K562 (cell line): Measurements from ENCODE around the gene TLL1. TPM values are rescaled to one million over a fixed set of nuclear protein-coding genes. Genes with fewer than 3 reads are reported as not detected.

Source experiments
- ATAC-seq: fragments of 200-7000 bp; cut with Tn5 transposase; 3 replicates; pipeline ENCODE4 v1.9.1; 2020; ENCODE audit warnings: moderate library complexity
- BruUV-seq: library from RNA; stranded (reverse); fragments of 400-500 nt; replicated peaks from 2 replicates; lab custom pipeline; 2021; lab: Mats Ljungman, UMichigan
- CTCF ChIA-PET: fragments of 300-600 bp; formaldehyde crosslinking; extraction: SDS; loops from one replicate; lab custom pipeline; 2021; ENCODE audit warnings: low intra/inter-chr PET ratio; lab: Yijun Ruan, JAX
- POLR2A ChIA-PET: fragments of 300-600, 350-650 bp; sonication (Branson Sonifier 250); formaldehyde crosslinking; extraction: SDS; loops from one replicate; lab custom pipeline; 2021; ENCODE audit warnings: antibody characterized with exemption, inconsistent platforms; lab: Yijun Ruan, JAX
- DNase-seq, 4 experiments: peaks; one replicate each; pipeline versions ENCODE4 v3.0.0 to v3.0.0-alpha.2; 2011 to 2018; ENCODE audit warnings: low spot score in 3 of 4, mixed read lengths in 3 of 4; ENCODE audit errors: extremely low read depth in 1 of 4
- FAIRE-seq: peaks from 2 replicates; lab custom pipeline; 2011; peaks lifted over from hg19 to GRCh38; lab: Jason Lieb, UNC
- H2AFZ ChIP-seq: 2 replicates; pipeline ENCODE4 v1.6.0; 2011; ENCODE audit warnings: low read depth, low read length, control low read depth, inconsistent platforms
- H3K27ac ChIP-seq: fragments of 200-600 bp; 3 replicates; pipeline ENCODE4 v1.8.0; 2011; ENCODE audit warnings: low read depth, mild to moderate bottlenecking, control low read depth, inconsistent platforms, low read length, moderate library complexity, mixed read lengths; ENCODE audit errors: extremely low read depth
- H3K27me3 ChIP-seq, 2 experiments: fragments of 300-600 bp in 1 of 2; 2 replicates in 1 of 2; 3 replicates in 1 of 2; pipeline versions ENCODE4 v1.6.0 to v1.8.0; 2011; ENCODE audit warnings: inconsistent platforms in 2 of 2, low read length in 2 of 2, mild to moderate bottlenecking in 1 of 2, mixed read lengths in 1 of 2, moderate library complexity in 1 of 2; ENCODE audit not compliant: control insufficient read depth in 2 of 2, insufficient read depth in 2 of 2
- H3K36me3 ChIP-seq: fragments of 300-600 bp; 3 replicates; pipeline ENCODE4 v1.8.0; 2011; ENCODE audit warnings: mild to moderate bottlenecking, low read length, inconsistent platforms; ENCODE audit not compliant: control insufficient read depth, insufficient read depth
- H3K4me1 ChIP-seq, 2 experiments: fragments of 200-600 bp in 1 of 2; replicated peaks in 1 of 2; 2 replicates in 1 of 2; 3 replicates in 1 of 2; pipeline versions ENCODE4 v1.5.1 to v1.8.0; 2011; ENCODE audit warnings: inconsistent platforms in 2 of 2, low read length in 2 of 2, mild to moderate bottlenecking in 1 of 2, mixed read lengths in 1 of 2, moderate library complexity in 1 of 2; ENCODE audit not compliant: control insufficient read depth in 2 of 2, insufficient read depth in 2 of 2
- H3K4me2 ChIP-seq: 2 replicates; pipeline ENCODE4 v1.6.1; 2011; ENCODE audit warnings: low read length, control low read depth, inconsistent platforms, mixed read lengths; ENCODE audit not compliant: insufficient read depth
- H3K4me3 ChIP-seq: fragments of 200-600 bp; sonication (generic), shearing (Covaris generic); 2 replicates; pipeline ENCODE4 v1.5.1; 2016; ENCODE audit warnings: control low read depth, inconsistent platforms
- H3K79me2 ChIP-seq: fragments of 200-600 bp; 3 replicates; pipeline ENCODE4 v1.8.0; 2011; ENCODE audit warnings: low read length, inconsistent platforms; ENCODE audit not compliant: control insufficient read depth, insufficient read depth
- H3K9ac ChIP-seq, 2 experiments: 2 replicates each; pipeline versions ENCODE4 v1.6.0 to v1.6.1; 2011; ENCODE audit warnings: low read depth in 2 of 2, low read length in 2 of 2, control low read depth in 1 of 2, inconsistent platforms in 1 of 2, mild to moderate bottlenecking in 1 of 2, mixed read lengths in 1 of 2; ENCODE audit not compliant: insufficient read depth in 1 of 2
- H3K9me1 ChIP-seq: one replicate; pipeline ENCODE4 v1.6.0; 2011; ENCODE audit warnings: inconsistent platforms, mild to moderate bottlenecking, low read length, moderate library complexity; ENCODE audit not compliant: control insufficient read depth, insufficient read depth
- H3K9me3 ChIP-seq: replicated peaks from 2 replicates; pipeline ENCODE4 v1.5.1; 2011; ENCODE audit warnings: low read depth, low read length, inconsistent platforms; ENCODE audit not compliant: control insufficient read depth, insufficient read depth
- H4K20me1 ChIP-seq: replicated peaks from 2 replicates; pipeline ENCODE4 v1.6.1; 2011; ENCODE audit warnings: low read length, inconsistent platforms, mixed read lengths; ENCODE audit not compliant: control insufficient read depth, insufficient read depth
- MYNN ChIP-seq, 2 experiments: sonication (generic); formaldehyde crosslinking in 1 of 2; IDR thresholded peaks; 2 replicates each; pipeline versions ENCODE4 v1.5.0 to v1.6.1; 2016 to 2020; ENCODE audit warnings: antibody characterized with exemption in 1 of 2, missing genetic modification reagents in 1 of 2
- ZFP36 ChIP-seq: fragments of 150-350 bp; IDR thresholded peaks from 2 replicates; pipeline ENCODE4 v1.6.1; 2018; ENCODE audit warnings: low read length, low read depth; ENCODE audit not compliant: partially characterized antibody
- WGBS: fragments of 100-300 bp; shearing (Covaris generic); methylation state at CpG from one replicate; pipeline ENCODE4 v1.1.6; 2016; ENCODE audit warnings: low coverage, mixed read lengths; ENCODE audit not compliant: insufficient coverage; ENCODE audit errors: missing lambda C conversion rate; 5-methylcytosine and 5-hydroxymethylcytosine counted together
- in situ Hi-C: fragments of 300-500 bp; cut with MboI; formaldehyde crosslinking; loops from 4 replicates; pipeline ENCODE4 v1.15.0; 2018; ENCODE audit warnings: inconsistent platforms, mixed read lengths
- intact Hi-C: fragments of 100-400 bp; cut with micrococcal nuclease; formaldehyde crosslinking; loops from 2 replicates; pipeline ENCODE4 v1.14.2; 2022
- polyA plus RNA-seq, 8 experiments: library from polyadenylated mRNA; depleted of rRNA in 4 of 8; stranded (reverse) in 5 of 8; unstranded in 3 of 8; fragments of >200 nt; fragmentation: Nextera tagmentation in 2 of 8; fragmentation: Illumina TruSeq in 1 of 8; extraction: Ambion mirVana in 2 of 8; extraction: Trizol in 1 of 8; gene quantifications; 2 replicates each; pipeline versions ENCODE4 v1.2.1 to v1.2.3, GENCODE V29; 2011 to 2014; ENCODE audit warnings: inconsistent platforms in 1 of 8, missing spikeins in 1 of 8
- total RNA-seq, 7 experiments: library from RNA; depleted of rRNA in 6 of 7; stranded (reverse); fragments of >200 nt in 6 of 7; fragmentation: Illumina TruSeq in 2 of 7; extraction: Trizol in 2 of 7; gene quantifications; 2 replicates each; pipeline versions ENCODE4 v1.2.1 to v1.2.3, GENCODE V29; 2011 to 2021; ENCODE audit warnings: low replicate concordance in 1 of 7
- TF ChIP-seq, protein P1 (sequence below): fragments of 450-650 bp; IDR thresholded peaks from one replicate; pipeline ENCODE4 v1.6.1; 2018; ENCODE audit warnings: mild to moderate bottlenecking, moderate library complexity; ENCODE audit not compliant: partially characterized antibody
- TF ChIP-seq, protein P2 (sequence below): fragments of 450-650 bp; conservative IDR thresholded peaks from 2 replicates; pipeline ENCODE4 v1.6.1; 2016; ENCODE audit warnings: missing genetic modification characterization, low read depth, mild to moderate bottlenecking, control low read depth, missing compliant biosample characterization
- TF ChIP-seq, protein P3 (sequence below): sonication (generic); formaldehyde crosslinking; IDR thresholded peaks from 2 replicates; pipeline ENCODE4 v1.8.0; 2023; ENCODE audit warnings: mild to moderate bottlenecking, missing genetic modification reagents
- TF ChIP-seq, protein P4 (sequence below): IDR thresholded peaks from 2 replicates; pipeline ENCODE4 v1.6.1; 2012; ENCODE audit warnings: low read depth, low read length, improper control_type of control experiment, borderline replicate concordance

The TLL1 gene
- total and polyA plus RNA-seq, 9 of the 15 experiments (the other 6 are each of a cell fraction or from before 2014, with no cell fraction given) = not detected

- H3K4me2 ChIP-seq = no peak overlapping the region
- POLR2A ChIA-PET = no interaction called here
- H3K79me2 ChIP-seq = no peaks in the 10 kb centered on the region
- H3K27me3 ChIP-seq = peaks cover 0 to 8% of the 10 kb centered on the region in 2 experiments; a peak in 1 of 5 replicates
- H2AFZ ChIP-seq = no peak overlapping the region
- no peak for TF ChIP-seq MYNN (IDR thresholded peaks at IDR 0.05)
- TF ChIP-seq MYNN (CRISPR knock-in tag; IDR thresholded peaks at IDR 0.05) = no peak
- TF ChIP-seq, protein P1, sequence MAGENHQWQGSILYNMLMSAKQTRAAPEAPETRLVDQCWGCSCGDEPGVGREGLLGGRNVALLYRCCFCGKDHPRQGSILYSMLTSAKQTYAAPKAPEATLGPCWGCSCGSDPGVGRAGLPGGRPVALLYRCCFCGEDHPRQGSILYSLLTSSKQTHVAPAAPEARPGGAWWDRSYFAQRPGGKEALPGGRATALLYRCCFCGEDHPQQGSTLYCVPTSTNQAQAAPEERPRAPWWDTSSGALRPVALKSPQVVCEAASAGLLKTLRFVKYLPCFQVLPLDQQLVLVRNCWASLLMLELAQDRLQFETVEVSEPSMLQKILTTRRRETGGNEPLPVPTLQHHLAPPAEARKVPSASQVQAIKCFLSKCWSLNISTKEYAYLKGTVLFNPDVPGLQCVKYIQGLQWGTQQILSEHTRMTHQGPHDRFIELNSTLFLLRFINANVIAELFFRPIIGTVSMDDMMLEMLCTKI = no peak
- TF ChIP-seq, protein P2, sequence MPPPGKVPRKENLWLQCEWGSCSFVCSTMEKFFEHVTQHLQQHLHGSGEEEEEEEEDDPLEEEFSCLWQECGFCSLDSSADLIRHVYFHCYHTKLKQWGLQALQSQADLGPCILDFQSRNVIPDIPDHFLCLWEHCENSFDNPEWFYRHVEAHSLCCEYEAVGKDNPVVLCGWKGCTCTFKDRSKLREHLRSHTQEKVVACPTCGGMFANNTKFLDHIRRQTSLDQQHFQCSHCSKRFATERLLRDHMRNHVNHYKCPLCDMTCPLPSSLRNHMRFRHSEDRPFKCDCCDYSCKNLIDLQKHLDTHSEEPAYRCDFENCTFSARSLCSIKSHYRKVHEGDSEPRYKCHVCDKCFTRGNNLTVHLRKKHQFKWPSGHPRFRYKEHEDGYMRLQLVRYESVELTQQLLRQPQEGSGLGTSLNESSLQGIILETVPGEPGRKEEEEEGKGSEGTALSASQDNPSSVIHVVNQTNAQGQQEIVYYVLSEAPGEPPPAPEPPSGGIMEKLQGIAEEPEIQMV (tag) = no peak
- TF ChIP-seq, protein P3, sequence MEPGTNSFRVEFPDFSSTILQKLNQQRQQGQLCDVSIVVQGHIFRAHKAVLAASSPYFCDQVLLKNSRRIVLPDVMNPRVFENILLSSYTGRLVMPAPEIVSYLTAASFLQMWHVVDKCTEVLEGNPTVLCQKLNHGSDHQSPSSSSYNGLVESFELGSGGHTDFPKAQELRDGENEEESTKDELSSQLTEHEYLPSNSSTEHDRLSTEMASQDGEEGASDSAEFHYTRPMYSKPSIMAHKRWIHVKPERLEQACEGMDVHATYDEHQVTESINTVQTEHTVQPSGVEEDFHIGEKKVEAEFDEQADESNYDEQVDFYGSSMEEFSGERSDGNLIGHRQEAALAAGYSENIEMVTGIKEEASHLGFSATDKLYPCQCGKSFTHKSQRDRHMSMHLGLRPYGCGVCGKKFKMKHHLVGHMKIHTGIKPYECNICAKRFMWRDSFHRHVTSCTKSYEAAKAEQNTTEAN (CRISPR knock-in tag) = no peak
- no peak for TF ChIP-seq ZFP36
- TF ChIP-seq, protein P4, sequence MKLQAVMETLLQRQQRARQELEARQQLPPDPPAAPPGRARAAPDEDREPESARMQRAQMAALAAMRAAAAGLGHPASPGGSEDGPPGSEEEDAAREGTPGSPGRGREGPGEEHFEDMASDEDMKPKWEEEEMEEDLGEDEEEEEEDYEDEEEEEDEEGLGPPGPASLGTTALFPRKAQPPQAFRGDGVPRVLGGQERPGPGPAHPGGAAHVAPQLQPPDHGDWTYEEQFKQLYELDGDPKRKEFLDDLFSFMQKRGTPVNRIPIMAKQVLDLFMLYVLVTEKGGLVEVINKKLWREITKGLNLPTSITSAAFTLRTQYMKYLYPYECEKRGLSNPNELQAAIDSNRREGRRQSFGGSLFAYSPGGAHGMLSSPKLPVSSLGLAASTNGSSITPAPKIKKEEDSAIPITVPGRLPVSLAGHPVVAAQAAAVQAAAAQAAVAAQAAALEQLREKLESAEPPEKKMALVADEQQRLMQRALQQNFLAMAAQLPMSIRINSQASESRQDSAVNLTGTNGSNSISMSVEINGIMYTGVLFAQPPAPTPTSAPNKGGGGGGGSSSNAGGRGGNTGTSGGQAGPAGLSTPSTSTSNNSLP = no peak
- no peak for ATAC-seq
- WGBS = 0% methylated on average over 2 of the region's 2 CpGs
- no peak for DNase-seq
- H4K20me1 ChIP-seq = no peaks in the 10 kb centered on the region
- in situ Hi-C loops = no loop called here
- H3K9me1 ChIP-seq = no peaks in the 10 kb centered on the region
- H3K36me3 ChIP-seq = no peaks in the 10 kb centered on the region
- H3K4me1 ChIP-seq = peaks cover 0 to 10% of the 10 kb centered on the region in 2 experiments; a peak in 1 of 5 replicates
- H3K27ac ChIP-seq = no peak overlapping the region
- H3K9ac ChIP-seq = no peak overlapping the region
- no peak for FAIRE-seq
- no TSS peak for BruUV-seq
- CTCF ChIA-PET = no interaction called here
- intact Hi-C loops = no loop called here
- H3K9me3 ChIP-seq = no peaks in the 10 kb centered on the region
- no peak overlapping the region for H3K4me3 ChIP-seq
These were observed 2.4 kb downstream of the TLL1 start for GRCh38 chr4:165875446-165875845.
